ENCODE results near the gene KCNN1. TPM values are rescaled to one million over a fixed set of nuclear protein-coding genes. Genes with fewer than 3 reads are reported as not detected.

The KCNN1 gene
- total and polyA plus RNA-seq, 2 experiments from 2014 or later: 2.2 to 29.8 TPM

DNA sequence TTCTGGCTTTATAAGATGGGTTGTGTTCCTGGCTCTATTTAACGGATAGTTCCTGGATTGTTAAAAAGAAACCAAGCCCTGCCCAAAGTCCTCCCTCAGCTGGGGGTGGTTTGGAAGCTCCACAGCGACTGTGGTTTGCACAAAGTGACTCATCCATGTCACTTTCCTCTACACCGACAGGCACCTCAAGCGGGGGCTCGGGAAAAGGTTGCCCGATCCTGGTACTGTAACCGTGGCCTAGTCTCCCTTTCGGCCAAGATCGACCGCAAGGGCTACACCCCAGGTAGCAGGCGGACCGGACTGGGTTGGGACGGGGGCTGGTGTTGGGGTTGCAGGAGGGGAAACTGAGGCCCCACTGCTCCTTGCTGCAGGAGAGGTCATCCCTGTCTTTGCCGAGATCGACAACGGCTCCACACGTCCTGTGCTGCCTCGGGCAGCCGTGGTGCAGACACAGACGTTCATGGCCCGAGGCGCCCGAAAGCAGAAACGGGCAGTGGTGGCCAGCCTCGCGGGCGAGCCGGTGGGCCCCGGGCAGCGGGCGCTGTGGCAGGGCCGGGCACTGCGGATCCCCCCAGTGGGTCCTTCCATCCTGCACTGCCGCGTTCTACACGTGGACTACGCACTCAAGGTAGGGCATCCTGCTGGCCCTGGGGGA lies 42.6 kb downstream of the KCNN1 start (continued):
- TF ChIP-seq, protein P1, sequence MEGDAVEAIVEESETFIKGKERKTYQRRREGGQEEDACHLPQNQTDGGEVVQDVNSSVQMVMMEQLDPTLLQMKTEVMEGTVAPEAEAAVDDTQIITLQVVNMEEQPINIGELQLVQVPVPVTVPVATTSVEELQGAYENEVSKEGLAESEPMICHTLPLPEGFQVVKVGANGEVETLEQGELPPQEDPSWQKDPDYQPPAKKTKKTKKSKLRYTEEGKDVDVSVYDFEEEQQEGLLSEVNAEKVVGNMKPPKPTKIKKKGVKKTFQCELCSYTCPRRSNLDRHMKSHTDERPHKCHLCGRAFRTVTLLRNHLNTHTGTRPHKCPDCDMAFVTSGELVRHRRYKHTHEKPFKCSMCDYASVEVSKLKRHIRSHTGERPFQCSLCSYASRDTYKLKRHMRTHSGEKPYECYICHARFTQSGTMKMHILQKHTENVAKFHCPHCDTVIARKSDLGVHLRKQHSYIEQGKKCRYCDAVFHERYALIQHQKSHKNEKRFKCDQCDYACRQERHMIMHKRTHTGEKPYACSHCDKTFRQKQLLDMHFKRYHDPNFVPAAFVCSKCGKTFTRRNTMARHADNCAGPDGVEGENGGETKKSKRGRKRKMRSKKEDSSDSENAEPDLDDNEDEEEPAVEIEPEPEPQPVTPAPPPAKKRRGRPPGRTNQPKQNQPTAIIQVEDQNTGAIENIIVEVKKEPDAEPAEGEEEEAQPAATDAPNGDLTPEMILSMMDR (conservative IDR thresholded peaks at IDR 0.05; ENCODE audit: low read depth in 2 of 2): no peak
- TF ChIP-seq NANOG (IDR thresholded peaks at IDR 0.05; ENCODE audit: borderline replicate concordance) (no peak), ZNF331 (CRISPR knock-in tag; IDR thresholded peaks at IDR 0.05; ENCODE audit: low read depth) (no peak), POLR2AphosphoS5 (IDR thresholded peaks at IDR 0.05; ENCODE audit: low read depth) (no peak)

DNA sequence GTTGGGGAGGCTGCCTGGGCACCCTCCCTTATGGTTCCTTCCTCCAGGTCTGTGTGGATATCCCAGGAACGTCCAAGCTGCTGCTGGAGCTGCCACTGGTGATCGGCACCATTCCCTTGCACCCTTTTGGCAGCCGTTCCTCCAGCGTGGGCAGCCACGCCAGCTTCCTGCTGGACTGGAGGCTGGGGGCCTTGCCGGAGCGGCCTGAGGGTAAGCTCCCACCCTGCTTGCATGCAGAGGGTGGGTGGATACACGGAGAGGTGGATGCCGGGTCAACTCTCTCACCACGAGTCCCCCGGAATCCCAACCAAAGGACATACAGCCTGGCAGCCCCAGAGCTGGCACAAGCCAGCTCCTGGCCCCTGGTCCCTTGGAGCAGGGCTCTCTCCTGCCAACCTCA lies 43.2 kb downstream of the KCNN1 start:
- H3K9me2 ChIP-seq (ENCODE audit: insufficient read depth): no peaks in the 10 kb centered on the region
- H2AFZ ChIP-seq: no peak overlapping the region
- ATAC-seq: no peak
- Mint-ChIP-seq H3K36me3 (ENCODE audit: low read depth) (peaks cover 3% of the 10 kb centered on the region; the same call in 2 of the 3 replicates), H3K27me3 (ENCODE audit: insufficient read depth, low read depth, poor library complexity) (peaks cover 11% of the 10 kb centered on the region), H3K9me3 (peaks cover 7% of the 10 kb centered on the region; the same call in 2 of the 3 replicates), H3K27ac (no peak overlapping the region), H3K4me1 (no peaks in the 10 kb centered on the region; the same call in 2 of the 3 replicates), H3K4me3 (no peak overlapping the region)
- H3K4me2 ChIP-seq: no peak overlapping the region
- DNase-seq (ENCODE audit: low spot score): no peak
- no peak overlapping the region for H3K4me3 ChIP-seq
- H4K20me1 ChIP-seq (replicated peaks; ENCODE audit: insufficient read depth): no peaks in the 10 kb centered on the region
- no peaks in the 10 kb centered on the region; the same call in 1 of the 2 replicates for H3K4me1 ChIP-seq (ENCODE audit: insufficient read depth)
- no peaks in the 10 kb centered on the region for H3K79me2 ChIP-seq (replicated peaks; ENCODE audit: insufficient read depth)
- no peaks in the 10 kb centered on the region for H3F3A ChIP-seq (replicated peaks; ENCODE audit: low read depth)
- H3K27ac ChIP-seq (ENCODE audit: low read depth): no peak overlapping the region
- no peaks in the 10 kb centered on the region for H3K36me3 ChIP-seq (ENCODE audit: insufficient read depth)
- 0 out of 2 replicates have a peak, but pooled peaks cover 6% of the 10 kb centered on the region for H3K27me3 ChIP-seq (ENCODE audit: insufficient read depth)
- TF ChIP-seq, protein P2, sequence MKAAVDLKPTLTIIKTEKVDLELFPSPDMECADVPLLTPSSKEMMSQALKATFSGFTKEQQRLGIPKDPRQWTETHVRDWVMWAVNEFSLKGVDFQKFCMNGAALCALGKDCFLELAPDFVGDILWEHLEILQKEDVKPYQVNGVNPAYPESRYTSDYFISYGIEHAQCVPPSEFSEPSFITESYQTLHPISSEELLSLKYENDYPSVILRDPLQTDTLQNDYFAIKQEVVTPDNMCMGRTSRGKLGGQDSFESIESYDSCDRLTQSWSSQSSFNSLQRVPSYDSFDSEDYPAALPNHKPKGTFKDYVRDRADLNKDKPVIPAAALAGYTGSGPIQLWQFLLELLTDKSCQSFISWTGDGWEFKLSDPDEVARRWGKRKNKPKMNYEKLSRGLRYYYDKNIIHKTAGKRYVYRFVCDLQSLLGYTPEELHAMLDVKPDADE (IDR thresholded peaks at IDR 0.05): no peak
- TF ChIP-seq, protein P1 (conservative IDR thresholded peaks at IDR 0.05; ENCODE audit: low read depth in 2 of 2): no peak
- TF ChIP-seq, protein P3, sequence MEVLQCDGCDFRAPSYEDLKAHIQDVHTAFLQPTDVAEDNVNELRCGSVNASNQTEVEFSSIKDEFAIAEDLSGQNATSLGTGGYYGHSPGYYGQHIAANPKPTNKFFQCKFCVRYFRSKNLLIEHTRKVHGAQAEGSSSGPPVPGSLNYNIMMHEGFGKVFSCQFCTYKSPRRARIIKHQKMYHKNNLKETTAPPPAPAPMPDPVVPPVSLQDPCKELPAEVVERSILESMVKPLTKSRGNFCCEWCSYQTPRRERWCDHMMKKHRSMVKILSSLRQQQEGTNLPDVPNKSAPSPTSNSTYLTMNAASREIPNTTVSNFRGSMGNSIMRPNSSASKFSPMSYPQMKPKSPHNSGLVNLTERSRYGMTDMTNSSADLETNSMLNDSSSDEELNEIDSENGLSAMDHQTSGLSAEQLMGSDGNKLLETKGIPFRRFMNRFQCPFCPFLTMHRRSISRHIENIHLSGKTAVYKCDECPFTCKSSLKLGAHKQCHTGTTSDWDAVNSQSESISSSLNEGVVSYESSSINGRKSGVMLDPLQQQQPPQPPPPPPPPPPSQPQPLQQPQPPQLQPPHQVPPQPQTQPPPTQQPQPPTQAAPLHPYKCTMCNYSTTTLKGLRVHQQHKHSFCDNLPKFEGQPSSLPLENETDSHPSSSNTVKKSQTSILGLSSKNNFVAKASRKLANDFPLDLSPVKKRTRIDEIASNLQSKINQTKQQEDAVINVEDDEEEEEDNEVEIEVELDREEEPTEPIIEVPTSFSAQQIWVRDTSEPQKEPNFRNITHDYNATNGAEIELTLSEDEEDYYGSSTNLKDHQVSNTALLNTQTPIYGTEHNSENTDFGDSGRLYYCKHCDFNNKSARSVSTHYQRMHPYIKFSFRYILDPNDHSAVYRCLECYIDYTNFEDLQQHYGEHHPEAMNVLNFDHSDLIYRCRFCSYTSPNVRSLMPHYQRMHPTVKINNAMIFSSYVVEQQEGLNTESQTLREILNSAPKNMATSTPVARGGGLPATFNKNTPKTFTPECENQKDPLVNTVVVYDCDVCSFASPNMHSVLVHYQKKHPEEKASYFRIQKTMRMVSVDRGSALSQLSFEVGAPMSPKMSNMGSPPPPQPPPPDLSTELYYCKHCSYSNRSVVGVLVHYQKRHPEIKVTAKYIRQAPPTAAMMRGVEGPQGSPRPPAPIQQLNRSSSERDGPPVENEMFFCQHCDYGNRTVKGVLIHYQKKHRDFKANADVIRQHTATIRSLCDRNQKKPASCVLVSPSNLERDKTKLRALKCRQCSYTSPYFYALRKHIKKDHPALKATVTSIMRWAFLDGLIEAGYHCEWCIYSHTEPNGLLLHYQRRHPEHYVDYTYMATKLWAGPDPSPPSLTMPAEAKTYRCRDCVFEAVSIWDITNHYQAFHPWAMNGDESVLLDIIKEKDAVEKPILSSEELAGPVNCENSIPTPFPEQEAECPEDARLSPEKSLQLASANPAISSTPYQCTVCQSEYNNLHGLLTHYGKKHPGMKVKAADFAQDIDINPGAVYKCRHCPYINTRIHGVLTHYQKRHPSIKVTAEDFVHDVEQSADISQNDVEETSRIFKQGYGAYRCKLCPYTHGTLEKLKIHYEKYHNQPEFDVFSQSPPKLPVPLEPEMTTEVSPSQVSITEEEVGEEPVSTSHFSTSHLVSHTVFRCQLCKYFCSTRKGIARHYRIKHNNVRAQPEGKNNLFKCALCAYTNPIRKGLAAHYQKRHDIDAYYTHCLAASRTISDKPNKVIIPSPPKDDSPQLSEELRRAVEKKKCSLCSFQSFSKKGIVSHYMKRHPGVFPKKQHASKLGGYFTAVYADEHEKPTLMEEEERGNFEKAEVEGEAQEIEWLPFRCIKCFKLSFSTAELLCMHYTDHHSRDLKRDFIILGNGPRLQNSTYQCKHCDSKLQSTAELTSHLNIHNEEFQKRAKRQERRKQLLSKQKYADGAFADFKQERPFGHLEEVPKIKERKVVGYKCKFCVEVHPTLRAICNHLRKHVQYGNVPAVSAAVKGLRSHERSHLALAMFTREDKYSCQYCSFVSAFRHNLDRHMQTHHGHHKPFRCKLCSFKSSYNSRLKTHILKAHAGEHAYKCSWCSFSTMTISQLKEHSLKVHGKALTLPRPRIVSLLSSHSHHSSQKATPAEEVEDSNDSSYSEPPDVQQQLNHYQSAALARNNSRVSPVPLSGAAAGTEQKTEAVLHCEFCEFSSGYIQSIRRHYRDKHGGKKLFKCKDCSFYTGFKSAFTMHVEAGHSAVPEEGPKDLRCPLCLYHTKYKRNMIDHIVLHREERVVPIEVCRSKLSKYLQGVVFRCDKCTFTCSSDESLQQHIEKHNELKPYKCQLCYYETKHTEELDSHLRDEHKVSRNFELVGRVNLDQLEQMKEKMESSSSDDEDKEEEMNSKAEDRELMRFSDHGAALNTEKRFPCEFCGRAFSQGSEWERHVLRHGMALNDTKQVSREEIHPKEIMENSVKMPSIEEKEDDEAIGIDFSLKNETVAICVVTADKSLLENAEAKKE (CRISPR knock-in tag; IDR thresholded peaks at IDR 0.05): no peak
- no peak for TF ChIP-seq ZNF114 (CRISPR knock-in tag; IDR thresholded peaks at IDR 0.05)
- TF ChIP-seq EZH2phosphoT487 (IDR thresholded peaks at IDR 0.05; ENCODE audit: unreplicated experiment): no peak
- TF ChIP-seq, protein P4, sequence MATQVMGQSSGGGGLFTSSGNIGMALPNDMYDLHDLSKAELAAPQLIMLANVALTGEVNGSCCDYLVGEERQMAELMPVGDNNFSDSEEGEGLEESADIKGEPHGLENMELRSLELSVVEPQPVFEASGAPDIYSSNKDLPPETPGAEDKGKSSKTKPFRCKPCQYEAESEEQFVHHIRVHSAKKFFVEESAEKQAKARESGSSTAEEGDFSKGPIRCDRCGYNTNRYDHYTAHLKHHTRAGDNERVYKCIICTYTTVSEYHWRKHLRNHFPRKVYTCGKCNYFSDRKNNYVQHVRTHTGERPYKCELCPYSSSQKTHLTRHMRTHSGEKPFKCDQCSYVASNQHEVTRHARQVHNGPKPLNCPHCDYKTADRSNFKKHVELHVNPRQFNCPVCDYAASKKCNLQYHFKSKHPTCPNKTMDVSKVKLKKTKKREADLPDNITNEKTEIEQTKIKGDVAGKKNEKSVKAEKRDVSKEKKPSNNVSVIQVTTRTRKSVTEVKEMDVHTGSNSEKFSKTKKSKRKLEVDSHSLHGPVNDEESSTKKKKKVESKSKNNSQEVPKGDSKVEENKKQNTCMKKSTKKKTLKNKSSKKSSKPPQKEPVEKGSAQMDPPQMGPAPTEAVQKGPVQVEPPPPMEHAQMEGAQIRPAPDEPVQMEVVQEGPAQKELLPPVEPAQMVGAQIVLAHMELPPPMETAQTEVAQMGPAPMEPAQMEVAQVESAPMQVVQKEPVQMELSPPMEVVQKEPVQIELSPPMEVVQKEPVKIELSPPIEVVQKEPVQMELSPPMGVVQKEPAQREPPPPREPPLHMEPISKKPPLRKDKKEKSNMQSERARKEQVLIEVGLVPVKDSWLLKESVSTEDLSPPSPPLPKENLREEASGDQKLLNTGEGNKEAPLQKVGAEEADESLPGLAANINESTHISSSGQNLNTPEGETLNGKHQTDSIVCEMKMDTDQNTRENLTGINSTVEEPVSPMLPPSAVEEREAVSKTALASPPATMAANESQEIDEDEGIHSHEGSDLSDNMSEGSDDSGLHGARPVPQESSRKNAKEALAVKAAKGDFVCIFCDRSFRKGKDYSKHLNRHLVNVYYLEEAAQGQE (IDR thresholded peaks at IDR 0.05; ENCODE audit: unreplicated experiment): no peak
